A204.1 (cell line): Measurements from ENCODE around the gene EPM2AIP1.
A peak's percentile ranks its signal among the peaks of the same experiment; 100 is the strongest.
"Not testable (repeated sequence)": the region's sequence is repeated elsewhere in the genome, so short reads cannot be mapped to it uniquely, and the experiment has no call there.

ENCODE experiments used
- FAIRE-seq: peaks from 2 replicates; lab custom pipeline; 2012; peaks lifted over from hg19 to GRCh38; lab: Jason Lieb, UNC

The EPM2AIP1 gene

GRCh38 chr3:36992806-36993325 lies at the start of gene EPM2AIP1:
Gene EPM2AIP1, minus strand, starts transcription at chr3:36993131. Its CDS starts 54 bp downstream, at chr3:36993077.
- peak; percentile 100 for FAIRE-seq

- FAIRE-seq = not testable (repeated sequence)
Observed at GRCh38 chr3:37042712-37043111, 49.8 kb upstream of the EPM2AIP1 start.

- no peak for FAIRE-seq
Observed at GRCh38 chr3:37041546-37042195, 48.7 kb upstream of the EPM2AIP1 start.

GRCh38 chr3:37040231-37040630 lies 47.3 kb upstream of the EPM2AIP1 start:
- FAIRE-seq = no peak

- no peak for FAIRE-seq
Observed at GRCh38 chr3:37039161-37039846, 46.4 kb upstream of the EPM2AIP1 start.

DNA sequence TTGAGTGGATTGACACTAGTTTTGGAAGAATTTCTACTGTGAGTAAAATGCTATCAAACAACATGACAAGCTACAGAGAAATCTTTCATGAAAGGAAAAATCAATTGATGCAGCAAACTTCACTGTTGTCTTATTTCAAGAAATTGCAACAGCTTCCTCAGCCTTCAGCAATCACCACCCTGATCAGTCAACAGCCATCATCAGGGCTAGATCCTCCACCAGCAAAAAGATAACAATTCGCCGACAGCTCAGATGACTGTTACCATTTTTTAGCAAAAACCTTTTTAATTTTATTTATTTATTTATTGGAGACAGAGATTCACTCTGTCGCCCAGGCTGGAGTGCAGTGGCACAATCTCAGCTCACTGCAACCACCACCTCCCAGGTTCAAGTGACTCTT lies 44.4 kb upstream of the EPM2AIP1 start:
- FAIRE-seq = no peak

DNA sequence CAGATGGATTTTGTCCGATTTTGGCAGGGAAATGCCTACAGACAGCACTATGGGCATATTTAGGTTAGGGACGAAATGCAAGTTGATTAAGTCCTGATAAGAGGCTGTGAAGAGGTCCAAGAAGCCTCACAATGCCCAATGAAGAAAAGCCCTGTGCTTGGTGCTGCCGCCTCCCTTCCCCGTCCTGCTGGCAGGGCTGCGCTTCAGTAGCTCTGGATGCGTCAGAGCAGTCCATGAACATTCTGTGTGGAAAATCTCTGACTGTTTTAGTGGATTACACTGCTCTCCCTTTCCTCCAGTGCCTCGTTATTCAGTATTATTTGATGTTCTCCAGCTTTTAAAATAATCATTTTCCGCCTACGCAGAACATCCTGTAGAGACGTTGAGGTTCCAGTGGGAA lies 40.0 kb upstream of the EPM2AIP1 start:
- no peak for FAIRE-seq

- FAIRE-seq = no peak
Observed at GRCh38 chr3:37031096-37031682, 38.3 kb upstream of the EPM2AIP1 start.

- no peak for FAIRE-seq
Observed at GRCh38 chr3:37030588-37030987, 37.7 kb upstream of the EPM2AIP1 start.

- no peak for FAIRE-seq
Observed at GRCh38 chr3:37029516-37030163, 36.7 kb upstream of the EPM2AIP1 start.

DNA sequence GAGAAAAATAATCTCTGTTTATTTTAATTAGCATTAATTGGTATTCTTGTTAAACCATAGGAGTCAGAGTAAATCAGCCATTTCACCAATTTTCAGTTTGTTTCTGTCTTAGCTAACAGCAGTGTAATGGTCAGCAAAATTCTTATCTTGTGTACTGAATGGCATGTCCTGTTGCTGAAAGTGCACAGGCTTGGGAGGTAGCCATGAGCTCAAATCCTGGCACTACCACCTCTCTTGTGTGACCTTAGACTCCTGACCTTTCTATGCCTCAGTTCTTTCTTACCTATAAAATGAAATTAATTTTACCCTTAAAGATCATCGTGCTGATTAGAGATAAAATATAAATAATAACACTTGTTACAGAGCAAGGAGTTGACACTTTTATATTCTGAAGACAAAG lies 36.2 kb upstream of the EPM2AIP1 start:
- FAIRE-seq = no peak

DNA sequence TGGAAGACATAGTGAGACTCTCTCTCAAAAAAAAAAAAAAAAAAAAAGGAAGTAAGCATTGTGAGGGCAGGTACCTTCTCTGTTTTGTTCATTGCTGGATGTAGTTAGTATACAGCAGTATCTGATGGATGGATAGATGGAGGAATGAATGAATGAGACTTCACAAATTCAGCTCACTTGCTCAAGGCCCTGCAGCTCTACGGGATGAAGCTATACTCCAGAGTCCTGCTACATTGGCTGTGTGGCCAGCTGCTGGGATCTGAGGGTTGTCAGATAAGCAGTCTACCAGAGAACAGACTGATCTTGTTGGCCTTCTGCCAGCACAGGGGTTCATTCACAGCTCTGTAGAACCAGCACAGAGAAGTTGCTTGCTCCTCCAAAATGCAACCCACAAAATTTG lies 35.4 kb upstream of the EPM2AIP1 start:
- FAIRE-seq = no peak

GRCh38 chr3:37026851-37027250 lies 33.9 kb upstream of the EPM2AIP1 start:
- FAIRE-seq = no peak

DNA sequence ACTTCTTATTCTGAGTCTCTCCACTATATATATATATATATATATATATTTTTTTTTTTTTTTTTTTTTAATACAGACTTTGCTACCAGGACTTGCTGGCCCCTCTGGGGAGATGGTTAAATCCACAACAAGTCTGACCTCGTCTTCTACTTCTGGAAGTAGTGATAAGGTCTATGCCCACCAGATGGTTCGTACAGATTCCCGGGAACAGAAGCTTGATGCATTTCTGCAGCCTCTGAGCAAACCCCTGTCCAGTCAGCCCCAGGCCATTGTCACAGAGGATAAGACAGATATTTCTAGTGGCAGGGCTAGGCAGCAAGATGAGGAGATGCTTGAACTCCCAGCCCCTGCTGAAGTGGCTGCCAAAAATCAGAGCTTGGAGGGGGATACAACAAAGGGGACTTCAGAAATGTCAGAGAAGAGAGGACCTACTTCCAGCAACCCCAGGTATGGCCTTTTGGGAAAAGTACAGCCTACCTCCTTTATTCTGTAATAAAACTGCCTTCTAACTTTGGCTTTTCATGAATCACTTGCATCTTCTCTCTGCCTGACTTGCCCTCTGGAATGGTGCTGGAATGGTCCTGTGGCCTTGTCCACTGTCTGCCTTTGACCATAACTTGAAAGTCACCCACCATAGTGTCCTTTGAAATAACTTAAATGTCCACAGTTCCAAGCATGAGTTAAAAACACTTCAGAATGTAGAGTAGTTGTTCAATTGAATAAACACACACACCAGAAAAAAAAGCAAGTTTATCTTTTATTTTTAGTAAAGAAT lies 32.8 kb upstream of the EPM2AIP1 start:
- no peak for FAIRE-seq

GRCh38 chr3:37024820-37025405 lies 32.0 kb upstream of the EPM2AIP1 start:
- no peak for FAIRE-seq

DNA sequence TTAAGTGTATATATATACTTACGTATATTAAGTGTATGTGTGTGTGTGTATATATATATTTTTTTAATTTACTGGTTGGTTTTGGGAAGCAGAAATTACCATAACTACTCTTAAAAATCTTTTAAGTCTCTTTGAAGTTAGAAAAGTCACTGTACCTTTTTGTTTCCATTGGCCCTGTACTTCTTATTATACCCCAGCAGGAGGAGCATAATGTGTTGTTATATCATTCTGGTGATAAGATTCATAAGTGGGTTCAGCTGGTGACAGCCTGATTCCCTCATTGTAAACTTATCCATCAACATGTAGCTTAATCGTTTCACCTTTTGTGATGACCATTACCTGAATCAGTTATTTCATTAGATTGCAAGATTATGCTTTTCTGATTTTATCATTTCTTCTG lies 31.2 kb upstream of the EPM2AIP1 start:
- no peak for FAIRE-seq

- FAIRE-seq = no peak
Observed at GRCh38 chr3:37017683-37018082, 24.8 kb upstream of the EPM2AIP1 start.

DNA sequence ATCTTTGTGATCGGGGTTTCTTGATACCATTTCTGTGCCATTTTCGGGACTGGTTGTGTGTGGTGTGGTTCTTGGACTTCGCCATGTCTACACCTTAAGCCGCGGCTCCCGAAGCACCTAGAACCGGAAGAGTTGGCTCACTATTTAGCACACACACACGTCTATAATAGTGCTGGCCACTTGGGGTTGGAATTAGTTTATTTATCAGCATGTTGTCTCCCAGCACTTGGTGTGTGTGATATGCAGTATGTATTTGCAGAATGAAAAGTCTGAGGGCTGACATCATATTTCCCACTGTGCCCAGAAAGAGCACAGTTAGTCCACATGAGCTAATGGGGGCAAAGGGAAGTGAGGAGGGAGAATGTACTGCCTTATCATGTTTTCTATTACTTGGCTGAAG lies 24.0 kb upstream of the EPM2AIP1 start:
- no peak for FAIRE-seq

DNA sequence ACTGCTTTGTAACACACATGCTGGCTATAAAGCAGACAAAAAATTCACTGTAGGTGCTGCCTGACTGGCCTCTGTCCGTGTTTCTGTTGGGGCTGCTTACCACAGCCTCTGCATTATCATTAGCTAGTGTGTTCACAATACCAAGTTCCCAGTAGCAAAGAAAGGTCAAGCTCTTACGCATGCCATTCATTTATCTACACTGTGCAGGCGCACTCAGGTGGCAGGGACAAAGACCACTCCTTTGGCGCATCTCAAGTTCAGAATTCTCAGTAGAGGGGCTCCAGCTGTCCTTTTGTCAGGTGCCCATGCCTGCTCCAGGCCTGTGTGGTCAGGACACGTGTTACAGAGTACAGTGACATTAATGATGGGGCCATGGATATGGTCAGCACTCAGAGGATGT lies 22.7 kb upstream of the EPM2AIP1 start:
- FAIRE-seq = no peak

GRCh38 chr3:37014620-37015019 lies 21.7 kb upstream of the EPM2AIP1 start:
- FAIRE-seq = no peak

DNA sequence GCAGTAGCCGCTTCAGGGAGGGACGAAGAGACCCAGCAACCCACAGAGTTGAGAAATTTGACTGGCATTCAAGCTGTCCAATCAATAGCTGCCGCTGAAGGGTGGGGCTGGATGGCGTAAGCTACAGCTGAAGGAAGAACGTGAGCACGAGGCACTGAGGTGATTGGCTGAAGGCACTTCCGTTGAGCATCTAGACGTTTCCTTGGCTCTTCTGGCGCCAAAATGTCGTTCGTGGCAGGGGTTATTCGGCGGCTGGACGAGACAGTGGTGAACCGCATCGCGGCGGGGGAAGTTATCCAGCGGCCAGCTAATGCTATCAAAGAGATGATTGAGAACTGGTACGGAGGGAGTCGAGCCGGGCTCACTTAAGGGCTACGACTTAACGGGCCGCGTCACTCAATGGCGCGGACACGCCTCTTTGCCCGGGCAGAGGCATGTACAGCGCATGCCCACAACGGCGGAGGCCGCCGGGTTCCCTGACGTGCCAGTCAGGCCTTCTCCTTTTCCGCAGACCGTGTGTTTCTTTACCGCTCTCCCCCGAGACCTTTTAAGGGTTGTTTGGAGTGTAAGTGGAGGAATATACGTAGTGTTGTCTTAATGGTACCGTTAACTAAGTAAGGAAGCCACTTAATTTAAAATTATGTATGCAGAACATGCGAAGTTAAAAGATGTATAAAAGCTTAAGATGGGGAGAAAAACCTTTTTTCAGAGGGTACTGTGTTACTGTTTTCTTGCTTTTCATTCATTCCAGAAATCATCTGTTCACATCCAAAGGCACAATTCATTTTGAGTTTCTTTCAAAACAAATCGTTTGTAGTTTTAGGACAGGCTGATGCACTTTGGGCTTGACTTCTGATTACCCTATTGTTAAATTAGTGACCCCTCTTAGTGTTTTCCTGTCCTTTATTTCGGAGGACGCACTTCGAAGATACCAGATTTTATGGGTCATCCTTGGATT lies 674 bp upstream of the EPM2AIP1 start, which contains the start of gene MLH1:
MLH1 (plus strand) TSS at position 193 of the 958 bp plus-strand sequence; CDS start at position 223, 30 bp downstream.
- FAIRE-seq = no peak
